HCT116 (cell line): ENCODE data around the gene PDE4D.

Experiments used
- CTCF ChIP-seq, 3 experiments: fragments of 200-600 bp in 1 of 3; sonication (generic) in 1 of 3; IDR thresholded peaks in 2 of 3; conservative IDR thresholded peaks in 1 of 3; 2 replicates each; pipeline ENCODE4 v1.5.1; 2012 to 2017; ENCODE audit warnings: low read depth in 2 of 3, low read length in 2 of 3, antibody characterized with exemption in 1 of 3, borderline replicate concordance in 1 of 3, control low read depth in 1 of 3, mild to moderate bottlenecking in 1 of 3, mixed read lengths in 1 of 3, mixed run types in 1 of 3, moderate library complexity in 1 of 3; ENCODE audit not compliant: insufficient read depth in 1 of 3
- ELF1 ChIP-seq: IDR thresholded peaks from 2 replicates; pipeline ENCODE4 v1.6.1; 2012; ENCODE audit warnings: low read depth, borderline replicate concordance
- EZH2 ChIP-seq: fragments of 200-600 bp; sonication (generic); IDR thresholded peaks from 2 replicates; pipeline ENCODE4 v1.6.1; 2017; ENCODE audit warnings: antibody characterized with exemption, mixed run types
- EZH2phosphoT487 ChIP-seq: fragments of 200-600 bp; IDR thresholded peaks from 2 replicates; pipeline ENCODE4 v1.6.1; 2018; ENCODE audit warnings: antibody characterized with exemption, borderline replicate concordance
- MAX ChIP-seq: IDR thresholded peaks from 2 replicates; pipeline ENCODE4 v1.6.1; 2012
- POLR2A ChIP-seq: IDR thresholded peaks from 2 replicates; pipeline ENCODE4 v1.7.0; 2011; ENCODE audit warnings: borderline replicate concordance; ENCODE audit not compliant: insufficient read depth, insufficient read length; ENCODE audit errors: extremely low read depth
- POLR2AphosphoS5 ChIP-seq: IDR thresholded peaks from 2 replicates; pipeline ENCODE4 v1.6.1; 2011; ENCODE audit warnings: mild to moderate bottlenecking, low read depth, low read length, moderate library complexity
- REST ChIP-seq: IDR thresholded peaks from 2 replicates; pipeline ENCODE4 v1.6.1; 2012; ENCODE audit warnings: low read depth
- SIN3A ChIP-seq: IDR thresholded peaks from 2 replicates; pipeline ENCODE4 v1.6.1; 2012; ENCODE audit warnings: low read depth
- TCF7L2 ChIP-seq: IDR thresholded peaks from 2 replicates; pipeline ENCODE4 v1.7.0; 2011; ENCODE audit warnings: borderline replicate concordance, inconsistent platforms; ENCODE audit not compliant: insufficient read depth, insufficient read length; ENCODE audit errors: extremely low read depth
- YY1 ChIP-seq: IDR thresholded peaks from 2 replicates; pipeline ENCODE4 v1.6.1; 2011; ENCODE audit warnings: low read length, low read depth, moderate library complexity, mild to moderate bottlenecking; ENCODE audit not compliant: insufficient replicate concordance; ENCODE audit errors: extremely low read depth

GRCh38 chr5:59361454-59361853 lies 532.1 kb downstream of the PDE4D start:
- TF ChIP-seq CTCF (IDR thresholded peaks at IDR 0.05 in 2 of 3, conservative IDR thresholded peaks at IDR 0.05 in 1 of 3; ENCODE audit: borderline replicate concordance in 1 of 3, insufficient read depth in 1 of 3, low read depth in 2 of 3, low read length in 2 of 3): no peak
- no peak for TF ChIP-seq POLR2AphosphoS5
- no peak for TF ChIP-seq EZH2phosphoT487
- TF ChIP-seq YY1: no peak
- no peak for TF ChIP-seq REST
- TF ChIP-seq EZH2: no peak
- no peak for TF ChIP-seq TCF7L2
- no peak for TF ChIP-seq ELF1
- TF ChIP-seq POLR2A: no peak
- no peak for TF ChIP-seq SIN3A
- no peak for TF ChIP-seq MAX
